ENCODE data around the gene MYO9B.

- TF ChIP-seq POLR2A (IDR thresholded peaks at IDR 0.05), result no peak
- no peak for TF ChIP-seq CTCF (IDR thresholded peaks at IDR 0.05)
Measured at GRCh38 chr19:17101686-17102628, 26.4 kb downstream of the MYO9B start.

Data from right lobe of liver (tissue), 4 donors.